Islet precursor cell (in vitro differentiated cells): ENCODE measurements around the gene SPATA22.
"Not testable (repeated sequence)": the region's sequence is repeated elsewhere in the genome, so short reads cannot be mapped to it uniquely, and the experiment has no call there.

ENCODE experiments used
- DNase-seq: peaks from one replicate; pipeline ENCODE4 v3.0.0-alpha.2; 2018

SPATA22 gene

DNA sequence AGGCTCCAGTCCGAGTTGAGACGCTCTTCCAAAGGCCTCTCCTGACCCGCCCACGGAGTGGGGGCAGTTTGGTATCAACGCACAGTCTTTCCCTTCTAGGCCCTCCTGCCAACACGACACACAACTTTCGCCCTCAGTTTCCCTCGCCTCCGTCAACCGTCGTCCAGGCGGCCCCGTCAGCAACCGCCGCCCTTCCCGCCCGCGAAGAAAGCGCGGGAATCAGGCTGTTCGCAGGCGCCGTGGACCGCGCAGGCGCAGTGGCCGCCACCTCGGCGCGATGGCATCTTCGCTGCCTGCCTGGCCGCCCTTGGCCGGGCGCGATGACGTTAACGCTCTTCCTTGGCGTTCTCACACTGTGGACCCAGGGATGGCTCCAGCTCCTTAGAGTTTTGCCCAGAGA, at the start of gene SPATA22:
Gene SPATA22 (minus strand): TSS at position 221 of the 400 bp plus-strand sequence. CDS start 2,494 bp downstream, outside the sequence.
- DNase-seq = no peak

DNA sequence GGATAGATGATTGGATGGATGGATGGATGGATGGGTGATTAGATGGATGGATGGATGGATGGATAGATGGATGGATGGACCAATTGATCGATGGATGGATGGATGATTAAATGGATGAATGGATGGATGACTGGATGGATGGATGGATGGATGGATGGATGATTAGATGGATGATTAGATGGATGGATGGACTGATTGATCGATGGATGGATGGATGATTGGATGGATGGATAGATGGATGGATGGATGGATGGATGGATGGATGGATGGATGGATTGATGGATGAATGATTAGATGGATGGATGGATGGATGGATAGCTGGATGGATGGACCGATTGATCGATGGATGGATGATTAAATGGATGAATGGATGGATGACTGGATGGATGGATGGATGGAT, 47.9 kb upstream of the SPATA22 start:
- DNase-seq = not testable (repeated sequence)

DNA sequence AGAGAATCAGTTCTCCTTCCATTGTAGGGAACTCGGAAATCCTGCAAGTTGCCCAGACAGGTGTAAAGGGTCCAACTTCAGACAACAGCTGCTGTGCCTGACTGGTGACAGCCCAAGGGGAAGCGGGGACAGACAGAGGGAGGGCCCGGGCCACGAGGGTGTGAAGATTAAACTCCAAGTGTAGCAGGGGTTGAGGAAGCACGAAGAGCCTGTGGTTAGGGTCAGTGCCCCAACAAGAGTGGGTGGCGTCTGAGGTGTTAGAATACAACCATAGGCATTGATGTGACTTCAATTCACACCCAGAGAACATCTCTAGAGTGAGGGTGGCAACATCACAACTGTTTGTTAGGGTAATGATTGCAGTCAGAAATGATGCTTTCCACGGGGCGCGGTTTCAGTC, 43.3 kb upstream of the SPATA22 start:
- DNase-seq = no peak

DNA sequence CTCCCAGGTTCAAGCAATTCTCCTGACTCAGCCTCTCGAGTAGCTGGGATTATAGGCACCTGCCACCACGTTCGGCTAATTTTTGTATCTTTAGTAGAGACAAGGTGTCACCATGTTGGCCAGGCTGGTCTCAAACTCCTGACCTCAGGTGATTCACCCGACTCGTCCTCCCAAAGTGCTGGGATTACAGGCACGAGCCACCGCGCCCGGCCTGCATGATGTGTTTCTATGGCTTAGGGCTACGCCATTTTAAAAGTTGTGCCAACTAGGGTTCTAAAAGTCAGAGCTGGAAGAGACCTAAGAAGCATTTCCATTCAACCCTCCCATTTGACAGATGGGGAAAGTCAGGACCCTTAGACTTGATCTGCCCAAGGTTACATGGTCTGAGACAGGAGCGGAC, 42.5 kb upstream of the SPATA22 start:
- DNase-seq = not testable (repeated sequence)

- DNase-seq = peak; percentile 55
These were observed 41.9 kb upstream of the SPATA22 start for GRCh38 chr17:3513305-3514035.

DNA sequence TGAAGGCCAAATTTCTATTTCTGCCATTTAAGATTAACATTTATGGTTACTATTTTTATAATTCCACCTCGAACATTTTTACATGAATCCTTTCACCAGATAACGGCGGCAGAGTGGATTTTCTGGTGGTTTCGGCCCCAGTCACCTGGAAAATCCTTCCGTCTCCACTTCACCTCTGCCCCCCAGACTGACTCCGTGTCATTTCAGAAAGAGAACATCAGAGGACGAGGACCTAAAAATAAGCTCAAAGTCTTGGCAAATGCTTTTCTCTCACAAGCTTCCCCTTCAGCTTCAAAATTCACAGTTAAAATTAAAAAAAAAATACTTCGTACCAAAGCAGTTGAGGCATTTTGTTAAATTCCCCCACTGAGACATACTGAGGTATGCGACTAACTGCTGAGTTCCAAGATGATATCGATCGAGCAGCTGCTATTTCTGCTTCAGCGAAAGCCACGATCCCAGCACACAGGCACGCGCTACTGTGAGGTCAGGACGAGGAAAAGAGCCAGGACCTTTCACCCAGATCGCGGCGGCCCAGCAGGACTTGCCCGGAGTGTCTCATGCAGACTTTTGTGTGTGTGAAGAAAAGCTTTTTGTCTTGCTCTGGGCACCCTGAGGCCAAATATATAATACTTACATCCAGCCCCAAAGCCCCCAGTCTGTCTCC, 41.0 kb upstream of the SPATA22 start:
- DNase-seq = peak; percentile 90

- DNase-seq = peak; percentile 52
These were observed 40.4 kb upstream of the SPATA22 start for GRCh38 chr17:3511852-3512504.

GRCh38 chr17:3510090-3510489, 38.5 kb upstream of the SPATA22 start:
- peak; percentile 41 for DNase-seq

- no peak for DNase-seq
These were observed 36.2 kb upstream of the SPATA22 start for GRCh38 chr17:3507869-3508268.

GRCh38 chr17:3507071-3507470, 35.5 kb upstream of the SPATA22 start:
- no peak for DNase-seq

GRCh38 chr17:3506054-3506453, 34.4 kb upstream of the SPATA22 start:
- peak; percentile 12 for DNase-seq

GRCh38 chr17:3505008-3505407, 33.4 kb upstream of the SPATA22 start:
- peak; percentile 41 for DNase-seq

DNA sequence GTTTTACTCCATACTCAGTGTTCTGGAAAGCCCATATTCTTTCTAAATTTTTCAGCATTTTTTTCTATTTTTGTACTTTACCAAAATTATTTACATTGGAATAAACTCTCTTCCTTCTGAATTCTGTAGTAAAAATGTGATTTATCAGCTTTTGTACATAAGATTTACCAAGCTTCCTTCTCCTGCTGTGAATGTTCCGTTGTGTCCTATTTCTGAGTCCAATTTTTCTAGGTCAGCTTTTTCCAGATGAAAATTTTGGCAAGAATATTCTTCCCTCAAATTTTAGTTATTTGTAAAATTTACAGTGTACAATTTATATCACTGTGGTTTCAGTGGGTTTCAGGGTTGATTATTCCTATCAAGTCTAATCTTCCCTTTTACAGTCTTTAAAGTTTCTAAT, 31.7 kb upstream of the SPATA22 start:
- no peak for DNase-seq

DNA sequence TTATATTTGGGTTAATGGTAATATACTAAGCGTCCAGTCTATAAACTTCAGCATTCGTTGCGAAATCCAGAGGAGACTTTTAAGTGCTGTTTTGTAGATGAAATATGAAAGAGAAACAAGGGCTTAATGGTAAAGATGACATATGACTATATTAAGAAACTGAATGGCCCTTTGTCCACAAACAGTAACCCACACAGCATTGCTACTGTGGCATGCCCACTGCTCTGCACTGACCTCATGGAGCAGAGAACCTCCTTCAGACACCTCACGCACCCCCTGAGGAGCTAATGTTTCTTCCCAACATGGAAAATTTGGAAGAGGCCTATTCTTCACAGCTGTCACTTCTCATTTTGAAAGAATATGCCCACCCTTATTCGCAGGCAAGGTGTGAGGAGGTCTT, 30.8 kb upstream of the SPATA22 start:
- DNase-seq = peak; percentile 33

- no peak for DNase-seq
These were observed 29.7 kb upstream of the SPATA22 start for GRCh38 chr17:3501344-3501743.

DNA sequence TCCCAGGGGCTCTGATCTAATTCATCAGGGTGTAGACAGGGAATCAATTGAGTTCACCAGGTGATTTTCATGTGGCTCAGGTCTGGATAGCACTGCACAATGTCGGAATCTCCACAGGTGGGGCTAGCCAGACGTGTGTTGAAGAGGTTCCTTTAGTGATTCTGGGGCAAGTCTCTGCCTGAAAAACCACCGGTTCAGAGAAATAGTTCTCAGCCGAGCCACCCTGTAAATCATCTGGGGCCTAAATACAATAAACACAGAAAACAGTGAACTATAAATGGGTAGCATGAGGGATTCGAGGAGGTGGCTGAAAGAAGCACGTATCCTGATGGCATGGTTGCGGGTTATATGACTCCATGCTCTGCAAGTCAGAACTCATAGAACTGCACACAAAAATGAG, 25.5 kb upstream of the SPATA22 start:
- no peak for DNase-seq

DNA sequence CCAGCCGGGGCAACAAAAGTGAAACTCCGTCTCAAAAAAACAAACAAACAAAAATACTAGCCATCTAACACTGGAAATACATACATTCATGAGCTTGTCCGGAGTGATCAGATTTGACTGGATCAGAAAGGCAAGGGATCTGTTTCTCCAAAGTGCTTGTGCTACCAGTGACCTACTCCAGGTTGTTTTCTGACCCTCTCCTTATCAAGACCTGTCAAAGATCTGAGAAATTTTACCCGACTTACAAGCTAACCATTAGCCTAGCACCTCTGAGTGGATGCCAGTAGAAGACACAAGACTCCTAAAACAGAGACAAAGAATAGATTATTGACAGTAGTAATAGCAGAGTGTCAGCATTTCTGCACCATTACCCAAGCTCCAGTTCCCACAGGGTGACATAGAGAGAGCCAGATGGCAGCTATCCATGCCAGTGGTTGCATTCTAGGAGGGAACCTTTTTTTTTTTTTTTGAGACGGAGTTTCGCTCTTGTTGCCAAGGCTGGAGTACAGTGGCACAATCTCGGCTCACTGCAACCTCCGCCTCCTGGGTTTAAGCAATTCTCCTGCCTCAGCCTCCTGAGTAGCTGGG, 14.0 kb upstream of the SPATA22 start:
- DNase-seq = no peak

- DNase-seq = no peak
These were observed 11.2 kb upstream of the SPATA22 start for GRCh38 chr17:3482852-3483251.

- DNase-seq = peak; percentile 68
These were observed 8.4 kb upstream of the SPATA22 start for GRCh38 chr17:3479988-3480387.

- no peak for DNase-seq
These were observed 4.4 kb upstream of the SPATA22 start, which contains the start of gene ASPA for GRCh38 chr17:3475812-3476610. Gene ASPA, plus strand, starts transcription at chr17:3475997. Its CDS starts 163 bp downstream, at chr17:3476160.

DNA sequence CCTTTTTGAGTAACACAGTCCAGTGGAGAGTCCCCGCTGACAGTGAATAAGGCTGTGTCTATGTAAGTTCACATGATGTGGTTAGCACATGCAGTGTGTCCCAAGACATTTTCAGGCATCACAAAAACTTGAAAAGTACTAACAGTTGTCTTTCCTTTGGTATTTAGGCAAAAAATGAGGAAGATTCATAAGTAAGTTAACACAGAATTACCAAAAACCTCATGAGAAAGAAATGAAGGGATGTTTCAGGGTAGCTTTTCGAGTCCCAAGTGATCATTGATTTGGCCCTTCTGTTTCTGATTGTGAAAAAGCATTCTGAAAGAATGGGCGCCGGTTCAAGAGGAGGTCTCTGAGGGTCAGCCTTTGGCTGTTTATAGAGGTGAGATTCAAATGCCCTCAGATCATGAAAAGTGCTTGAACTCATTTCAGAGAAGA, 3.6 kb upstream of the SPATA22 start:
- no peak for DNase-seq

DNA sequence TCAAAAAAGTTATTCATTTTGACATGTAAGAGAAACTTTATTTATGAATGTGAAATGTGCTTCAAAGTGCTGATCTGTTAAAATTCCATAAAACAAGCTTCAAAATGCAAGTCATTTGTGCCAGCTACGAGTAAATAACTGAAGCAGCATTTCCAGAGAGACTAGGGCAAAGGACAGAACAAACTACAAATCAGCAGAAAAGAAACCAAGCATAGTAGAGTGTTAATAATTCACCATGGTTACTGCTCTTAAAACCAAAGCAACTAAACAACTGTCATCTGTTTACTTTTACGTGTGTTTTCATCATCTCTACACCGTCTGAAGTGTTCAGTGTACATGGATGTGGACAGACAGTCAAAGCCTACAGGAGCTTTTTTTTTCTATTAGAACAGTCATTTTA, 2.6 kb upstream of the SPATA22 start:
- DNase-seq = no peak

GRCh38 chr17:3472137-3472536, 518 bp upstream of the SPATA22 start:
- no peak for DNase-seq
